Osteocyte (in vitro differentiated cells): Measurements from ENCODE around the gene RUFY3. TPM values are rescaled to one million over a fixed set of nuclear protein-coding genes. Genes with fewer than 3 reads are reported as not detected.
"Not testable (repeated sequence)": the region's sequence is repeated elsewhere in the genome, so short reads cannot be mapped to it uniquely, and the experiment has no call there.

ENCODE experiments used
- DNase-seq: peaks from one replicate; pipeline ENCODE4 v3.0.0; 2021; ENCODE audit warnings: mixed read lengths; ENCODE audit not compliant: unreplicated experiment; ENCODE audit errors: extremely low spot score
- H3K27ac Mint-ChIP-seq: one replicate; pipeline ENCODE4 v1.8.0; 2021; ENCODE audit warnings: mild to moderate bottlenecking, mixed read lengths; ENCODE audit not compliant: unreplicated experiment
- H3K27me3 Mint-ChIP-seq: one replicate; pipeline ENCODE4 v1.8.0; 2021; ENCODE audit warnings: mixed read lengths; ENCODE audit not compliant: unreplicated experiment
- H3K36me3 Mint-ChIP-seq: one replicate; pipeline ENCODE4 v1.8.0; 2021; ENCODE audit warnings: mixed read lengths; ENCODE audit not compliant: unreplicated experiment
- H3K4me1 Mint-ChIP-seq: one replicate; pipeline ENCODE4 v1.8.0; 2021; ENCODE audit warnings: mixed read lengths; ENCODE audit not compliant: unreplicated experiment
- H3K4me3 Mint-ChIP-seq: one replicate; pipeline ENCODE4 v1.8.0; 2021; ENCODE audit warnings: mild to moderate bottlenecking, moderate library complexity, mixed read lengths; ENCODE audit not compliant: unreplicated experiment
- H3K9me3 Mint-ChIP-seq: one replicate; pipeline ENCODE4 v1.8.0; 2021; ENCODE audit warnings: mixed read lengths; ENCODE audit not compliant: unreplicated experiment
- CTCF ChIP-seq: fragments of 200-600 bp; sonication (generic); IDR thresholded peaks from 2 replicates; pipeline ENCODE4 v1.5.0; 2021; ENCODE audit warnings: antibody characterized with exemption, mild to moderate bottlenecking, moderate library complexity
- total RNA-seq: library from RNA; stranded (reverse); gene quantifications from 2 replicates; pipeline ENCODE4 v1.2.1, GENCODE V29; 2021

The RUFY3 gene
- total RNA-seq, 1 donor from 2014 or later = 73.5 TPM

GRCh38 chr4:70734168-70734954 lies 12.6 kb downstream of the RUFY3 start:
- no peak for DNase-seq
- H3K27ac Mint-ChIP-seq = peak overlapping the region; percentile 79
- peak overlapping the region; percentile 69 for H3K4me3 Mint-ChIP-seq
- no peaks in the 10 kb centered on the region for H3K9me3 Mint-ChIP-seq
- no peaks in the 10 kb centered on the region for H3K27me3 Mint-ChIP-seq
- H3K4me1 Mint-ChIP-seq = peaks cover 22% of the 10 kb centered on the region
- TF ChIP-seq CTCF = no peak
- peaks cover 3% of the 10 kb centered on the region for H3K36me3 Mint-ChIP-seq

DNA sequence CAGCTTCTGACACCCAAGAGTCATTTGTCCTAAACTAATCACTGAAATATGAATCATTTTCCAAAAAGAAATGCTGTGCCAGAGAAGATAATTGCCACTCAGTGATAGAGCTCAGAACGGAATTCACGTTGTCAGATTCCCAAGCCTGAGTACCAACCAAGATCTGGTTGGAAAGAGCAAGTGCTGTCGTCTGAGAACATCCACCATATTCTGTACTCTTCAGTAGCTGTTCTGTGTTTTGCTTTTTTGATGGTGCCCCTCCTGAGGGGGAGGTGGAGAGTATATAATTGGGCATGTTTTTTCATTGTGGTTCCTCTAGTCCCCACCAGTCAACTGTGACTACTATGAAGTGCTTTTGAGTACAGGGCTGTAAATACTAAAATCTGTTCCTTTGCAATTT lies 13.2 kb downstream of the RUFY3 start:
- no peak for DNase-seq
- Mint-ChIP-seq H3K9me3 (no peaks in the 10 kb centered on the region), H3K36me3 (peaks cover 3% of the 10 kb centered on the region), H3K4me3 (peak overlapping the region; percentile 69), H3K4me1 (peaks cover 23% of the 10 kb centered on the region), H3K27me3 (no peaks in the 10 kb centered on the region), H3K27ac (peak overlapping the region; percentile 79)
- no peak for TF ChIP-seq CTCF

- H3K27me3 Mint-ChIP-seq, H3K9me3 Mint-ChIP-seq, H3K4me3 Mint-ChIP-seq, H3K36me3 Mint-ChIP-seq, DNase-seq: not testable (repeated sequence)
- peak; percentile 33 for TF ChIP-seq CTCF
- Mint-ChIP-seq H3K27ac (peak overlapping the region; percentile 56), H3K4me1 (peaks cover 28% of the 10 kb centered on the region)
Measured at GRCh38 chr4:70735915-70736314, 14.2 kb downstream of the RUFY3 start.

- no peak for DNase-seq
- Mint-ChIP-seq H3K27me3 (no peaks in the 10 kb centered on the region), H3K4me1 (peaks cover 39% of the 10 kb centered on the region), H3K36me3 (peaks cover 4% of the 10 kb centered on the region), H3K4me3 (no peak overlapping the region), H3K9me3 (no peaks in the 10 kb centered on the region), H3K27ac (no peak overlapping the region)
- TF ChIP-seq CTCF = no peak
Measured at GRCh38 chr4:70737006-70737405, 15.2 kb downstream of the RUFY3 start.

DNA sequence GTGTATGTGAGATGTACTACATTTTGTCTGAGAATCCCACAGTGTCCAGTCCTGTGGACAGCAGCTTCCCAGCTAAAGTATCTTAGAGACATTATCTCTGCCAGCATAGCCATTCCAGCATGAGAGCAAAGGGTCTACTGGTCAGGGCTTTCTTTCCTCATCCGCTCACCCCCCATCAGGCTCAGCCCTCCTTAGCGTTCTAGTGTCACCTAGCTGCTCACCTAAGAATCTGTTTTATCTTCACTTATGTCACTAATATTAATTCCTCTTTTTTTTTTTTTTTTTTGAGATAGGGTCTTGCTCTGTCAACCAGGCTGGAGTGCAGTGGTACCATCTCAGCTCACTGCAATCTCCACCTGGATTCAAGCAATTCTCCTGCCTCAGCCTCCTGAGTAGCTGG lies 15.6 kb downstream of the RUFY3 start:
- no peak for TF ChIP-seq CTCF
- Mint-ChIP-seq H3K9me3 (no peaks in the 10 kb centered on the region), H3K36me3 (peaks cover 2% of the 10 kb centered on the region), H3K4me3 (no peak overlapping the region), H3K4me1 (peaks cover 43% of the 10 kb centered on the region), H3K27ac (no peak overlapping the region), H3K27me3 (no peaks in the 10 kb centered on the region)
- no peak for DNase-seq
